Lower leg skin (tissue), 4 donors: Measurements from ENCODE around the gene TPRX2. TPM values are rescaled to one million over a fixed set of nuclear protein-coding genes. Genes with fewer than 3 reads are reported as not detected.

Experiments used
- DNase-seq, 2 donors: peaks; one replicate each; pipeline ENCODE4 v3.0.0-alpha.2; 2019; ENCODE audit warnings: low spot score in 2 of 2
- H3K4me3 ChIP-seq: fragments of 200-600 bp; sonication (generic); 2 replicates; pipeline ENCODE4 v1.5.1; 2017; ENCODE audit warnings: mild to moderate bottlenecking, low read depth; ENCODE audit not compliant: poor library complexity, severe bottlenecking
- POLR2A ChIP-seq, 2 donors: fragments of 450-650 bp; IDR thresholded peaks; one replicate each; pipeline ENCODE4 v1.6.1; 2016 to 2017; ENCODE audit warnings: antibody characterized with exemption in 2 of 2, mild to moderate bottlenecking in 1 of 2, moderate library complexity in 1 of 2
- WGBS, 2 donors: methylation state at CpG; one replicate each; pipeline ENCODE4 v1.1.5; 2018; 5-methylcytosine and 5-hydroxymethylcytosine counted together
- intact Hi-C: fragments of 100-400 bp; cut with DNase I; formaldehyde crosslinking; loops from one replicate; pipeline ENCODE4 v1.15.0; 2023; ENCODE audit warnings: low total_unique reads
- total RNA-seq, 4 donors: library from RNA; depleted of rRNA; stranded (reverse); fragments of >200 nt; gene quantifications; one replicate each; pipeline ENCODE4 v1.1.0, GENCODE V29; 2016
- TF ChIP-seq, protein P1 (sequence below), 3 donors: fragments of 450-650 bp; IDR thresholded peaks; one replicate each; pipeline ENCODE4 v1.5.1; 2016; ENCODE audit warnings: antibody characterized with exemption in 3 of 3, mild to moderate bottlenecking in 3 of 3, moderate library complexity in 2 of 3

TPRX2 gene
- total RNA-seq, 4 donors from 2014 or later, result not detected

- no peak for DNase-seq
- intact Hi-C loops, result no loop called here
- WGBS, 2 donors, result 47 to 55% methylated on average over 13 to 15 of the region's 15 CpGs
- H3K4me3 ChIP-seq, result no peak within 1 kb of the TSS
- TF ChIP-seq POLR2A (IDR thresholded peaks at IDR 0.05), result no peak
- TF ChIP-seq, protein P1, sequence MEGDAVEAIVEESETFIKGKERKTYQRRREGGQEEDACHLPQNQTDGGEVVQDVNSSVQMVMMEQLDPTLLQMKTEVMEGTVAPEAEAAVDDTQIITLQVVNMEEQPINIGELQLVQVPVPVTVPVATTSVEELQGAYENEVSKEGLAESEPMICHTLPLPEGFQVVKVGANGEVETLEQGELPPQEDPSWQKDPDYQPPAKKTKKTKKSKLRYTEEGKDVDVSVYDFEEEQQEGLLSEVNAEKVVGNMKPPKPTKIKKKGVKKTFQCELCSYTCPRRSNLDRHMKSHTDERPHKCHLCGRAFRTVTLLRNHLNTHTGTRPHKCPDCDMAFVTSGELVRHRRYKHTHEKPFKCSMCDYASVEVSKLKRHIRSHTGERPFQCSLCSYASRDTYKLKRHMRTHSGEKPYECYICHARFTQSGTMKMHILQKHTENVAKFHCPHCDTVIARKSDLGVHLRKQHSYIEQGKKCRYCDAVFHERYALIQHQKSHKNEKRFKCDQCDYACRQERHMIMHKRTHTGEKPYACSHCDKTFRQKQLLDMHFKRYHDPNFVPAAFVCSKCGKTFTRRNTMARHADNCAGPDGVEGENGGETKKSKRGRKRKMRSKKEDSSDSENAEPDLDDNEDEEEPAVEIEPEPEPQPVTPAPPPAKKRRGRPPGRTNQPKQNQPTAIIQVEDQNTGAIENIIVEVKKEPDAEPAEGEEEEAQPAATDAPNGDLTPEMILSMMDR (IDR thresholded peaks at IDR 0.05), result no peak
These were observed 37.5 kb upstream of the TPRX2 start, which contains the start of gene CRX for GRCh38 chr19:47821460-47822020. Gene CRX (plus strand): TSS chr19:47821937. CDS start chr19:47834444, 12,507 bp downstream.

- intact Hi-C loops, result no loop called here
- no peak overlapping the region for H3K4me3 ChIP-seq
- 88 to 93% methylated on average over 6 of the region's 6 CpGs for WGBS, 2 donors
- no peak for TF ChIP-seq POLR2A (IDR thresholded peaks at IDR 0.05)
- TF ChIP-seq, protein P1 (IDR thresholded peaks at IDR 0.05), result no peak
- no peak for DNase-seq
These were observed 34.6 kb upstream of the TPRX2 start for GRCh38 chr19:47824396-47824795.

GRCh38 chr19:47826800-47827199 is 32.2 kb upstream of the TPRX2 start:
- DNase-seq, result no peak
- WGBS, 2 donors, result 79 to 84% methylated on average over 6 of the region's 6 CpGs
- H3K4me3 ChIP-seq, result no peak overlapping the region
- TF ChIP-seq, protein P1 (IDR thresholded peaks at IDR 0.05), result no peak
- TF ChIP-seq POLR2A (IDR thresholded peaks at IDR 0.05), result no peak
- intact Hi-C loops, result no loop called here

DNA sequence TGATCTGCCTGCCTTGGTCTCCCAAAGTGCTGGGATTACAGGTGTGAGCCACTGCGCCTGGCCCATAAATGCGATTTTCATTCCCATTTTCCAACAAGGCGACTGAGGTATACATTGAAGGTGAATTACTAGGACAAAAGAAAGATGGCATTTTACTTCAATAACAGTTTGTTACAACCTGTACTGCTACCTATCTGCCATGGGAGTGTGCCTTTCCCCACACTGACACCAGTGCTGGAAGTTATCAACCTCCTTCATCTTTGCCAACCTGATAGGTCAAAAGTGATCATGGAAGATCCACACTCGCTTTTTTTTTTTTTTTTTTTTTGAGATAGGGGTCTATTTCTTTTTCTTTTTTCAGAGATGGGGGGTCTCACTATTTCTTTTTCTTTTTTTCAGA is 26.3 kb upstream of the TPRX2 start:
- 64 to 96% methylated on average over 4 of the region's 4 CpGs for WGBS, 2 donors
- DNase-seq, result no peak
- TF ChIP-seq POLR2A (IDR thresholded peaks at IDR 0.05), result no peak
- TF ChIP-seq, protein P1 (IDR thresholded peaks at IDR 0.05), result no peak
- H3K4me3 ChIP-seq, result no peak overlapping the region
- intact Hi-C loops, result no loop called here

DNA sequence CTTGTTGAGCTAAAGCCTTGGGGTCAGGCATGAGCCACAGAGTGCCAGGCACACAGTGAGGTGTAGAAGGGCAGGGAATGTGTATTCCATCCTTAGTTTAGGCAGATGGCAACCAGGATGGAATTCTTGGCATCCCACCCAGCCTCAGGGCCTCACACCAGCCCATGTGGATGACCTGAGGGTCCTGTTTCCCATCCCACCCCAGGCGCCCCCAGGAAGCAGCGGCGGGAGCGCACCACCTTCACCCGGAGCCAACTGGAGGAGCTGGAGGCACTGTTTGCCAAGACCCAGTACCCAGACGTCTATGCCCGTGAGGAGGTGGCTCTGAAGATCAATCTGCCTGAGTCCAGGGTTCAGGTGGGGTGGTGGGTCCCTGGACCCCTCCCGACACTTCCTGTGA is 23.0 kb upstream of the TPRX2 start:
- 60 to 77% methylated on average over 8 of the region's 8 CpGs for WGBS, 2 donors
- no peak for DNase-seq
- intact Hi-C loops, result no loop called here
- TF ChIP-seq POLR2A (IDR thresholded peaks at IDR 0.05), result no peak
- TF ChIP-seq, protein P1 (IDR thresholded peaks at IDR 0.05), result no peak
- no peak overlapping the region for H3K4me3 ChIP-seq

- TF ChIP-seq, protein P1 (IDR thresholded peaks at IDR 0.05), result no peak
- no peak for TF ChIP-seq POLR2A (IDR thresholded peaks at IDR 0.05)
- H3K4me3 ChIP-seq, result no peak overlapping the region
- intact Hi-C loops, result no loop called here
- no peak for DNase-seq
- 59 to 65% methylated on average over 16 of the region's 16 CpGs for WGBS, 2 donors
These were observed 19.6 kb upstream of the TPRX2 start for GRCh38 chr19:47839411-47839810.
